T-helper 17 cell (primary cell): ENCODE results near the gene CXXC1. TPM values are rescaled to one million over a fixed set of nuclear protein-coding genes. Genes with fewer than 3 reads are reported as not detected.
"Not testable (repeated sequence)": the region's sequence is repeated elsewhere in the genome, so short reads cannot be mapped to it uniquely, and the experiment has no call there.

Experiments used
- ATAC-seq: fragments of 150-1000 bp; cut with Tn5 transposase; 2 replicates; pipeline ENCODE4 v1.10.0; 2021; ENCODE audit warnings: mild to moderate bottlenecking, moderate library complexity
- DNase-seq, 3 donors: peaks; one replicate each; pipeline versions ENCODE4 v3.0.0 to v3.0.0-alpha.2; 2020 to 2021
- H3K9me3 ChIP-seq: one replicate; pipeline ENCODE4 v1.7.0; 2013; ENCODE audit warnings: low read length, mild to moderate bottlenecking; ENCODE audit not compliant: control insufficient read depth, poor library complexity, severe bottlenecking
- H3K27ac Mint-ChIP-seq: one replicate; pipeline ENCODE4 v1.8.0; 2022; ENCODE audit warnings: mild to moderate bottlenecking, moderate library complexity, mixed read lengths
- H3K27me3 Mint-ChIP-seq: one replicate; pipeline ENCODE4 v1.8.0; 2022; ENCODE audit warnings: mixed read lengths
- H3K36me3 Mint-ChIP-seq: one replicate; pipeline ENCODE4 v1.8.0; 2022; ENCODE audit warnings: low read depth, mixed read lengths
- H3K4me1 Mint-ChIP-seq: one replicate; pipeline ENCODE4 v1.8.0; 2022; ENCODE audit warnings: mild to moderate bottlenecking, mixed read lengths
- H3K4me3 Mint-ChIP-seq: one replicate; pipeline ENCODE4 v1.8.0; 2022; ENCODE audit warnings: mild to moderate bottlenecking, moderate library complexity, mixed read lengths
- total RNA-seq, 4 donors: library from RNA in 2 of 4; stranded (reverse) in 2 of 4; gene quantifications; one replicate each; pipeline ENCODE4 v1.2.3 and lab custom pipeline; 2022 to 2026

The CXXC1 gene
- total RNA-seq, 2 donors from 2014 or later, result 118 to 129 TPM

DNA sequence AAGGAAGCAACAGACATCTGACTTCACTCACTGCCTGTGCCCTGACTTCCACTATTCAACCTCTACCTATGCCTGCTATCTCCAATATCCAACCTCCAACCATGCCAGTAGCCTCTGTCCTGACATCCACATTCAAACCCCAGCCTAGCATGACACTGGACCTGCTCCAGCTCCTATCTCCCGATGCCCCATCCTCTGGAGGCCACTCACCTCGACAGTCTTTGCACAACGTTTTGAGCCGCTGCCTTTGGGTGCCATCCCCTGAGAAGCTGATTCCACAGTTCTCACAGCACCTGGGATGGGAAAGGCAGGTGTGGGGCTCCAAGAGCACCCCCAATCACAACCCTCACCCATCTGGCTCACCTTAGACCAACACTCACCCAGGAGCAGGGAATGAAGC lies 11.0 kb downstream of the CXXC1 start:
- Mint-ChIP-seq H3K27me3 (no peaks in the 10 kb centered on the region), H3K4me1 (peaks cover 29% of the 10 kb centered on the region), H3K27ac (peak overlapping the region; percentile 62), H3K4me3 (no peak overlapping the region), H3K36me3 (peaks cover 21% of the 10 kb centered on the region)
- DNase-seq (no peak), ATAC-seq (no peak)
- H3K9me3 ChIP-seq, result no peaks in the 10 kb centered on the region

- H3K27me3 Mint-ChIP-seq, result no peaks in the 10 kb centered on the region
- H3K27ac Mint-ChIP-seq, result no peak overlapping the region
- H3K4me1 Mint-ChIP-seq, result peaks cover 20% of the 10 kb centered on the region
- H3K36me3 Mint-ChIP-seq, result peaks cover 19% of the 10 kb centered on the region
- DNase-seq (no peak), ATAC-seq (no peak)
- H3K9me3 ChIP-seq, result no peaks in the 10 kb centered on the region
- peak overlapping the region; percentile 72 for H3K4me3 Mint-ChIP-seq
Measured at GRCh38 chr18:50275503-50276036, 11.9 kb downstream of the CXXC1 start.

DNA sequence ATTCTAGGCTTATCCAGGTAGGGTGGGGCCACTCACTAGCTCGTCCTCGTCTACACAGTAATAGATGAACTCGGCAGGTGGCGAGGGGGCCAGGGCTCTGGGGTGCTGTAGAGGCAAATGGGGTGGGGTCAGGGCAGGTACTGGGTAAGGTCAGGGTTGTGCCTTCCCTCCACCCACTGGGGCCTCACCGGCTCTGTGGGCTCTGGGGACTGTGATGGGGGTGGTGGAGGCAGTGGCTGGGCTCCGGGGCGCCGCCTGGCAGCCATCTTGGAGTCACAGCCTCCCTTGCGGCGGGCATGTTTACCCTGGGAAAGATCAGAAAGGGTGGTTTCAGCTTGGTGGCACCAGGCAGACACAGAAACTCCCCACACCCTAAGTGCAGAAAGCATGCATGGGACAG lies 12.6 kb downstream of the CXXC1 start:
- Mint-ChIP-seq H3K27ac (no peak overlapping the region), H3K4me1 (peaks cover 18% of the 10 kb centered on the region), H3K36me3 (peaks cover 19% of the 10 kb centered on the region), H3K4me3 (peak overlapping the region; percentile 72), H3K27me3 (no peaks in the 10 kb centered on the region)
- no peaks in the 10 kb centered on the region for H3K9me3 ChIP-seq
- DNase-seq, result no peak
- no peak for ATAC-seq

DNA sequence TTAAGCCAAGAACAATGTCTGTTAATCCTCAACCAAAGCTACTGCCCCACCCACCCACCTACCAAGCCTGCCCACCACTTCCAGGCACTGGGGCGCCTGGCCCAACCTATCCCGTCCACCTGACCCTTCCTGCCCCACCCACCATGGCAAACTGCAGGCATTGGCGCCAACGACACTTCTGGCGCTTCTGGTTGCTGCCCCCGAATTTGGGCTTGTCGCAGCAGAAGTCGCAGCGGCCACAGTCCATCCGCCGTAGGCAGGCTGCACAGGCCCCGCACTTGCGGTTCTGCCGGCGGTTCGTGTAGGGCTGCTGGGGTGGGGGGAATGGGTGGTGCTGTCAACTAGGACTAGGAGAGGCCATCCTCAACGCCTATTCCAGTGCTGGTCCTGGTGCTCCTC lies 13.4 kb downstream of the CXXC1 start:
- ATAC-seq (no peak), DNase-seq (no peak)
- Mint-ChIP-seq H3K4me3 (no peak overlapping the region), H3K36me3 (peaks cover 19% of the 10 kb centered on the region), H3K27me3 (no peaks in the 10 kb centered on the region), H3K4me1 (peaks cover 13% of the 10 kb centered on the region), H3K27ac (no peak overlapping the region)
- H3K9me3 ChIP-seq, result no peaks in the 10 kb centered on the region

DNA sequence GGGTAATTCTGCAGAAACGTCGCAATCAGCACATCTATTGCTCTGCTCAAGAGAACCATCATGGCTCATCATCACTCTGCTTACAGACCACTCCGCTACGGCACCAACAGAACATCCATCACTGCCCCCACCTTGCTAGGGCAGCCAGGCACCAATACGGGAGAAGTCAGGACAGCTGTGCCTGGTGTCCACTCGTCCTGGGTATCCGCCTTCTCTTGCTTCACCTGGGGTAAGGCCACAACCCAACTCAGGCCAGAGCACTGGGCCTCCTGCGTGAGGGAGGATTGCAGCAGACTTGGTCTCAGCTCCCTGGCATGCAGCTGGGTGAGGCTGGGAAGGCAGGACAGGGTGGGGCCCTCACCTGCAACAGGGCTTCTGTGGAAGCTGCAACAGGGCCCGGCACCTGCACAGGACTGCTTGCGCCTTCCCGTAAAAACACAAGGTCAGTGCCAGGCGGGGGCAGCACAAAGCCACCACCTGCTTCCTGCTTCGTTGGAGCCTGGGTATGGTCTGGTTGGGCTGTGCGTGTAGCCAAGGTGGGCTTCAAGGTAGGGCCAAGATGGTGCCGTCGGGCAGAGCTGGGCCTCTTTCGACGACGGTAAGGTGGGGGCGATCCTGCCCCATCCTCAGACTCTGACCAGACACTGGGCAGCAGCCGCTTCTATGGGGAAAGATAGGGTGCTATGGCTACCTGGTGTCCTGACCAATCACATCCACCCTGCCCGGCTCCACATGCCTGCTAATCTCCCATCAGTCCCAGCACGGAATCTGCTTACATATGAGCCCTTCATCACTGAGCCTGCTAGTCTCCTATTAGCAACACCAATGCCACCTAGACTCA lies 14.1 kb downstream of the CXXC1 start:
- peaks cover 15% of the 10 kb centered on the region for H3K4me1 Mint-ChIP-seq
- H3K27ac Mint-ChIP-seq, result no peak overlapping the region
- DNase-seq, result no peak
- H3K9me3 ChIP-seq, result no peaks in the 10 kb centered on the region
- no peak for ATAC-seq
- peaks cover 19% of the 10 kb centered on the region for H3K36me3 Mint-ChIP-seq
- no peak overlapping the region for H3K4me3 Mint-ChIP-seq
- H3K27me3 Mint-ChIP-seq, result no peaks in the 10 kb centered on the region

DNA sequence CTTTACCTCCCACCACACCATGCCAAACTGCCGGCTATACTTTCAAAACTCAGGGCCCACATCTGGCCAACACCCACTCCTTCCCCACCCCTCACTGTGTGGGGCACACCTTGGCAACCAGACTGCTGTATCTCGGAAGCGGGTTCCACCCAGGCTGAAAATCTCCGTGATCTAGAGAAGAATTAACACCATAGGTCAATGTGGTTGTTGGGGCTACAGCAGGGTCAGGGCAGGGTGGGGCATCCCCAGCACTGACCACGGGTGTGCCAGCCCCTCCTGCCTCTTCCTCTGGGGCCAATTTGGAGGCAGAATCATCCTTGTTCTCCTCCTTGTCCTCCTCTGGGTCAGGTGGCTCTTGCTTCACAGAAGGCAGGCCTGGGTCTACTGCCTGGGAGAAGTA lies 14.9 kb downstream of the CXXC1 start:
- Mint-ChIP-seq H3K36me3 (peaks cover 19% of the 10 kb centered on the region), H3K4me3 (no peak overlapping the region), H3K4me1 (peaks cover 17% of the 10 kb centered on the region), H3K27ac (no peak overlapping the region), H3K27me3 (no peaks in the 10 kb centered on the region)
- DNase-seq (no peak), ATAC-seq (no peak)
- no peaks in the 10 kb centered on the region for H3K9me3 ChIP-seq

DNA sequence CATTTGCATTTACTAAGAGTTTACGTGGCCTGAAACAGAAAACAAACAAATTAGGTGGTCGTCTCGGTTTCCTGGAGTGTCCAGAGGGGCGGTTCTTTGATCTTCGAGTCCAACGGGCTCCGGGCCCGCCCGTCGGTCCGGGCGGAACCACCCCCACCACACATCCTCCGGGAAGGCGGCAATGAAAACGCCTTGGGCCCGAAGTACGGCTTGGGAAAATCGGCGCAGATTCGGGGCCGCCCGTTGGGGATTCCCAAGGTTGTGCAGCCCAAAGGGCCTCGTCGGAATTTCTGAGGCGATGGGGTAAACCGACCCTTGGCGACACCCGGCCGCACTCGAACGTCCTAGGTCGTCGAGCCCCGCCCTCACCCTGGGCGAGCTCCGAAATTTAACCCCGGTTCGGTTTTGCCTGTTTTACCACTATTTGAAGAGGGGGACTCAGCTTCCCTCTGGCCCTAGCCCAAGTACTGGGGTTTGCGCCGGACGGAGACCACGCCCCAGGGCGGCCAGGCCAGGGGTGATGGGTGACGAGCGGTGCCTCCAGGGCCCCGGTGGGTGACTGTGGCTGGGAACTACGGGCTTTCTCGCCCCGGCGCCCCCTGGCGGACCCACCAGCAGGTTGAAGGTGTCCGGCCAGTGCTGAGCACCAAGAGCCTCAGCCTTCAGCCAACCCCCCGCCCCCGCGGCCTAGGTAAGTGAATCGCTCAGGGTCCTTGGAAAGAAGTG lies 19.3 kb downstream of the CXXC1 start:
- H3K9me3 ChIP-seq, result no peaks in the 10 kb centered on the region
- ATAC-seq (peak; percentile 82), DNase-seq (peak; percentile 63 to 69 (median 68))
- Mint-ChIP-seq H3K27ac (peak overlapping the region; percentile 74), H3K27me3 (no peaks in the 10 kb centered on the region), H3K4me1 (peaks cover 20% of the 10 kb centered on the region), H3K36me3 (peaks cover 4% of the 10 kb centered on the region), H3K4me3 (peak overlapping the region; percentile 92)

GRCh38 chr18:50266248-50266704 lies 21.2 kb downstream of the CXXC1 start, which contains the start of gene CFAP53:
Gene CFAP53, minus strand, starts transcription at chr18:50266495. Its CDS starts 91 bp downstream, at chr18:50266404.
- Mint-ChIP-seq H3K4me3 (peak within 1 kb of the TSS; percentile 92), H3K4me1 (peaks cover 20% of the 10 kb centered on the region), H3K27me3 (no peaks in the 10 kb centered on the region), H3K27ac (peak within 1 kb of the TSS; percentile 90), H3K36me3 (peaks cover 2% of the 10 kb centered on the region)
- no peaks in the 10 kb centered on the region for H3K9me3 ChIP-seq
- DNase-seq, result peak; percentile 42 to 72 (median 66)
- peak; percentile 80 for ATAC-seq

DNA sequence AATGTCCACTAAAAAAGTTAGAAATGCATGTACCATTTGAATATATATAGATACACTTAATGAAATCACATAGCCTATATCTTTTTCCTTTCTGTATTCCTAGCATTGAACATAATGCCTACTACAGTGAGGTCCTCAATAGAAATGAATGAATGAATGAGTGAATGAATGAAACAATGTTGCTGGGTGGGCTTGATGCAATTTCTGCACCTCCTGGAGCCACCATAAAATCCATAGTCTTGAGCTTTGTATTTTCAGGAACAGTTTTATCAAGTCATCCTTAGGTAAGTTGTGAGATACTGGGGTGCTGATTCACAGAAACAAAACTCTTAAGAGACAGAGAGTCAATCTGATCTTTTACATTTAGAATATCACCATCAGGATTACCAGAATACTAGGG lies 24.5 kb downstream of the CXXC1 start:
- no peak overlapping the region for H3K27ac Mint-ChIP-seq
- DNase-seq (no peak), ATAC-seq (no peak)
- no peaks in the 10 kb centered on the region for H3K36me3 Mint-ChIP-seq
- peaks cover 15% of the 10 kb centered on the region for H3K4me1 Mint-ChIP-seq
- H3K27me3 Mint-ChIP-seq, result no peaks in the 10 kb centered on the region
- no peak overlapping the region for H3K4me3 Mint-ChIP-seq
- H3K9me3 ChIP-seq, result no peaks in the 10 kb centered on the region

- H3K9me3 ChIP-seq, result no peaks in the 10 kb centered on the region
- H3K4me3 Mint-ChIP-seq, result no peak overlapping the region
- peaks cover 10% of the 10 kb centered on the region for H3K4me1 Mint-ChIP-seq
- DNase-seq (no peak), ATAC-seq (no peak)
- no peaks in the 10 kb centered on the region for H3K36me3 Mint-ChIP-seq
- no peak overlapping the region for H3K27ac Mint-ChIP-seq
- peaks cover 7% of the 10 kb centered on the region for H3K27me3 Mint-ChIP-seq
Measured at GRCh38 chr18:50250935-50251334, 36.6 kb downstream of the CXXC1 start.

DNA sequence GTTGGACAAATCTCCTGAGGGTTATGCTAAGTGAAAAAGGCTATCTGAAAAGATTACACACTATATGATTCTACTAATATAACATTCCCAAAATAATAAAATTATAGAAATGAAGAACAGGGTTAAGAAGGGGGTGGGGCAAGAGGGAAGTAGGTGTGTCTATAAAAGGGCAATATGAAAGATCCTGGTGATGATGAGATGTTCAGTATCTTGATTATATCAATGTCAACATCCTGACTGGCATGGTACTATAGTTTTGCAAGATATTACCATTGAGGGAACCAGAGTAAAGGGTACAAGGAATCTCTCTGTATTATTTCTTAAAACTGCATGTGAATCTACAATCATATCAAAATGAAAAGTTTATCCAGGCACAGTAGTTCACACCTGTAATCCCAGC lies 37.9 kb downstream of the CXXC1 start:
- H3K9me3 ChIP-seq, result no peaks in the 10 kb centered on the region
- Mint-ChIP-seq H3K27ac (no peak overlapping the region), H3K27me3 (peaks cover 7% of the 10 kb centered on the region), H3K4me1 (peaks cover 10% of the 10 kb centered on the region), H3K36me3 (no peaks in the 10 kb centered on the region), H3K4me3 (no peak overlapping the region)
- DNase-seq (no peak), ATAC-seq (no peak)

- no peak for DNase-seq
- Mint-ChIP-seq H3K4me3 (no peak overlapping the region), H3K4me1 (peaks cover 10% of the 10 kb centered on the region), H3K27ac (no peak overlapping the region), H3K27me3 (peaks cover 7% of the 10 kb centered on the region), H3K36me3 (no peaks in the 10 kb centered on the region)
- no peak for ATAC-seq
- no peaks in the 10 kb centered on the region for H3K9me3 ChIP-seq
Measured at GRCh38 chr18:50247561-50247960, 39.9 kb downstream of the CXXC1 start.

DNA sequence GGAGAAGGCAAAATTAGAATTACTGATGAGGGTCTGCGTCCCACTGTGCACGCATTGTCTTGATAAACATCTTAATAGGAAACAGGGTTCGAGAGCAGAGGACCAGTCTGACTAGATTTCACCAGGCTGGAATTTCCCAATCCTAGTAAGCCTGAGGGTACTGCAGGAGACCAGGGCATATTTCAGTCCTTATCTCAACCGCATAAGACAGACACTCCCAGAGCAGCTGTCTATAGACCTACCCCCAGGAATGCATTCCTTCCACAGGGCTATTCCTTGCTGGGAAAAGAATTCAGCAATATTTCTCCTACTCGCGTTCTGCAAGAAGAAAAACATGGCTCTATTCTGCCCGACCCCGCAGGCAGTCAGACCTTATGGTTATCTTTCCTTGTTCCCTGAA lies 45.7 kb downstream of the CXXC1 start:
- H3K36me3 Mint-ChIP-seq, result not testable (repeated sequence)

More for the DNA sequence above, 45.7 kb downstream of the CXXC1 start:
- H3K27me3 Mint-ChIP-seq, H3K4me3 Mint-ChIP-seq, H3K9me3 ChIP-seq, ATAC-seq, H3K27ac Mint-ChIP-seq, DNase-seq, H3K4me1 Mint-ChIP-seq: not testable (repeated sequence)
